Omental fat pad (tissue), 4 donors: ENCODE results near the gene CREB5. TPM values are rescaled to one million over a fixed set of nuclear protein-coding genes. Genes with fewer than 3 reads are reported as not detected.

Experiments used
- ATAC-seq: fragments of 150-250 bp; one replicate; pipeline ENCODE4 v1.9.1; 2016; ENCODE audit warnings: mild to moderate bottlenecking, moderate library complexity; ENCODE audit not compliant: low FRiP score
- DNase-seq: peaks from one replicate; pipeline ENCODE4 v3.0.0-alpha.2; 2019; ENCODE audit warnings: low spot score
- CTCF ChIP-seq, 3 donors: fragments of 450-650 bp; IDR thresholded peaks; one replicate each; pipeline ENCODE4 v1.5.1; 2016 to 2017; ENCODE audit warnings: antibody characterized with exemption in 3 of 3, mild to moderate bottlenecking in 3 of 3, moderate library complexity in 2 of 3
- total RNA-seq, 4 donors: library from RNA; depleted of rRNA; stranded (reverse); fragments of >200 nt; gene quantifications; one replicate each; pipeline ENCODE4 v1.1.0, GENCODE V29; 2016

The CREB5 gene
- total RNA-seq, 4 donors from 2014 or later = 27.9 to 87.0 (median 42.9) TPM

DNA sequence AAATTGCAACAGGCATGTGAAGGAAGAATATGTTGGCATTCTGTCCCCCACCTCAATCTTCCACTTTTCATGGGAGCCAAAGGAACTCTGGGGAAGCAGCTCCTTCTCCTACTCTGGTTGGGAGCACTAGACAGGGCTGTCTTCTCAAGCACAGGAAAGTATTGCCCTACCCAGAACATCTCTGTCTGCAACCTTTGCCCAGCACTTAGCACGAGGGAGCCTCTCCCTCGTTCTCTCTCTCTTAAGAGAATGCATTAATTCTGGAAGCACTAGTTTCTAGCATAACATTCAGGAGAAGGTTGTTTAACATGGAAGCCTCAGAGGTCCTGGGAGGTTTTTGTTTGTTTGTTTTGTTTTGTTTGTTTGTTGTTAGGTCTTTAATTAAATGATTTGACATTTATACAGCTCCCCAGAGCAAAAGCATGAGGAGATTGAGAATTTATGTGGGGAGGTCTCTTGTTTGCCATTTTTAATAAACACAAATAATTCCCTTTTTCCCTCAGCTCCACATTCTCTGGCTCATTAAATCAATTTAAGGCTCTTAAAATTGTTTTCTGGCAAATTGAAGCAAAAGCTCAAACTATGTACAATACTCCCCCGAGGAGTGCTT is 305.2 kb downstream of the CREB5 start:
- ATAC-seq (no peak), DNase-seq (no peak)
- no peak for TF ChIP-seq CTCF (IDR thresholded peaks at IDR 0.05)

GRCh38 chr7:28718055-28718481 is 305.8 kb downstream of the CREB5 start:
- no peak for ATAC-seq

DNA sequence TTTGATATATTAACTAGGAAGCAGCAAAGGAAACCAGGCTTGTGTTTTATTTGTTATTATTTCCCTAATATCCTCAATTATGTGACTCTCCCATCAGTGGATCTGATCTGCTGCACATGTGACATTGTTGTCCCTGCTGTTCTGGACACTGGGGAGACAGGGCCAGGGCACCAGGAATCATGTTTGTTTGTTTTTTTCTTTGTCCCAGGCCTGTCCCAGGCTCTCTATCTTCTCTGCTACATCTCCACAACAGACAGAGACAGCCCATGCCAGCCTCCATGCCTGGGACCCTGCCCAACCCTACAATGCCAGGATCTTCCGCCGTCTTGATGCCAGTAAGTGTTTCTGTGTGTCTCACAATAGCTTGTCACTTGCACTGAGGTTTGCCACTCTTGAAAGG is 306.2 kb downstream of the CREB5 start:
- DNase-seq = no peak
- no peak for ATAC-seq
- no peak for TF ChIP-seq CTCF (IDR thresholded peaks at IDR 0.05)

More at GRCh38 chr7:28718055-28718481, 305.8 kb downstream of the CREB5 start:
- no peak for DNase-seq
- TF ChIP-seq CTCF (IDR thresholded peaks at IDR 0.05) = no peak

GRCh38 chr7:28722684-28723083 is 310.4 kb downstream of the CREB5 start:
- TF ChIP-seq CTCF (IDR thresholded peaks at IDR 0.05) = no peak
- DNase-seq (no peak), ATAC-seq (no peak)

DNA sequence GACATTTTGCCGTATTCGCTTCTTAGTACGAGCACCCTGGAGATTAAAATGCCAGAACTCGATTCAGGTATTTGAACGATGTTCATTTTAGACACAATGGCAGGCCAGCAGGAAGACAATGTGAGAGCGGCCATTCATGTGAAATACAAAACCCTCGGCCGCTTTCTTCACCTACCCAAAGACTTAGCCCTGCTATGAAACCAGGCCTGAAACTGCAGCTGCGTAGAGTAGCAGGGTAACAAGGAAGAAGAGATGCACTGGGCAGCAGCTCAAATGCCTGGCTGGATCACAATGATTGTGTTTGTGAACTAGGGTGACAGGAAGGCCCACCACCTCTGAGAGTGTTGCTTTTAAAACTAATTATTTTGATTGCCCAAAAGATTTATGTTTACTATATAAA is 311.0 kb downstream of the CREB5 start:
- ATAC-seq (no peak), DNase-seq (no peak)
- TF ChIP-seq CTCF (IDR thresholded peaks at IDR 0.05) = no peak

GRCh38 chr7:28724563-28724962 is 312.2 kb downstream of the CREB5 start:
- DNase-seq (no peak), ATAC-seq (no peak)
- TF ChIP-seq CTCF (IDR thresholded peaks at IDR 0.05) = no peak

GRCh38 chr7:28725045-28725642 is 312.8 kb downstream of the CREB5 start:
- TF ChIP-seq CTCF (IDR thresholded peaks at IDR 0.05) = no peak
- DNase-seq (no peak), ATAC-seq (no peak)
